GM10266 (cell line): ENCODE data around the gene PLEKHG1.

Experiments
- DNase-seq: peaks from one replicate; pipeline ENCODE4 v3.0.0; 2012; ENCODE audit errors: extremely low spot score
- CTCF ChIP-seq: IDR thresholded peaks from 2 replicates; pipeline ENCODE4 v1.5.1; 2012; ENCODE audit warnings: mild to moderate bottlenecking, low read depth; ENCODE audit not compliant: control insufficient read depth, insufficient read depth; ENCODE audit errors: missing control alignments

Gene PLEKHG1

DNA sequence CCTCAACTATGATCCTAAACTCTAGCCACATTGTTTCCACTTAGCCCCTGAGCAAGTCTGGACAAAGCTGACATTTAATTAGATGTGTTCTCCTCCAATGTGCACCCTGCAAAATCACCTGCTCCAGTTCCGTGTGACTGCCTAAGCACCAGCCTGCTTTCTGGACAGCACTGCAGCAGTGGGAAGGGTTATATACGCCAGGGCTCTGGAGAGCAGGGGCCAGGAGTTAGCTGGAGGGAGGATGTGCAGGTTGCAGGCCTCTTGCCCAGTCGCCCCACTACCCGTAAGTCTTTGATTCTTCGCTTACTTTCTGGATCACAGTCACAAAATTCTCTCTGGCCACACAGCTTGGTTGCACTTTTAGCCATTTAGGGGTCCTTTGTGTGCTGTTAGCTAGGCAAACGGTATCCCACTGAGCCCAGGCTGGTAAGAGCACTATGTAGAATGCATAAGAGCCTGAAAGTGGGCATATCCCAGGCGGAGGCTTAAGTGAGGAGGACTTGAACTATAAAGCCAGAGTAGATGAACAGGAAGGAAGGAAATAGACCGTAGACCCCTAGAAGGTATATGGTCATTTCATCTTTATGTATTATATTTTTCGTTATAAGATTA is 10.7 kb upstream of the PLEKHG1 start:
- no peak for TF ChIP-seq CTCF
- DNase-seq = no peak

GRCh38 chr6:150589852-150590251 is 9.8 kb upstream of the PLEKHG1 start:
- no peak for DNase-seq
- TF ChIP-seq CTCF = no peak

DNA sequence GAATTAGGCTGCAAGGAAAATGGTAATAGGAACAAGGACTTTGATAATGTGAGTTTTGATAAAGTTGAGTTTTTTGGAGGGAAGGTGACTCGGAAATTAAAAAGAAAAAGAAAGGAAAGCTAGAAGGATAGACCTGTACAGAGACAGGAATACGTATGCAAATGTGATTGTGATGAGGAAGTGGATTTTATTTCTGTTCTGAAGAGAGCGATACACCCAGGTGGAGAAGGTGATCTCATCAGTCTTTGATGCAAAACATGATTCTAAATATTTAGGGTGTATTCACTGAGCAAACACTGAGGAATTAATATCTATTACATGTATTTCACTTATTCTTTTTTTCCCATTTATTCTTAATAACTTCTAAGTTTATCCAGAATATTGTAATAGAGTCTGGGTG is 9.2 kb upstream of the PLEKHG1 start:
- DNase-seq = no peak
- TF ChIP-seq CTCF = no peak

GRCh38 chr6:150592377-150592995 is 7.2 kb upstream of the PLEKHG1 start:
- TF ChIP-seq CTCF = no peak
- DNase-seq = no peak

DNA sequence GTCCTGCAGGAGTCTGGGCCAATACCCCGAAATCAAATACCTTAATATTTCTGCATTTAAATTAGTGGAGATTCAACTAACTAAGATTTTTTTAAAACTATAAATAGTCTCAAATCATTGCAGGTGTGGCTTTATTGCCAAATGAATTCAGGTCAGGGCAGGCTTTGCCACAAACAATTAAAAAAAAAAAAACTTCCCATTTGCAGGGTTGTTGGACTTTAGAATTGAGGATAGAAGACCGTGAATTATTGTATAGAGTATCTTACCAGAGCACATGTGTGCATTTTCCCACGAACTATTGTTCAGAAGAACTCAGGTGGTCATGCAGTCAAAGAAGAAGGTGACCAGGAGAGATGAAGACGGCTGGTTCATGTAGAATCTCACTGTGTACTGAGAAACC is 6.6 kb upstream of the PLEKHG1 start:
- no peak for DNase-seq
- TF ChIP-seq CTCF = no peak

DNA sequence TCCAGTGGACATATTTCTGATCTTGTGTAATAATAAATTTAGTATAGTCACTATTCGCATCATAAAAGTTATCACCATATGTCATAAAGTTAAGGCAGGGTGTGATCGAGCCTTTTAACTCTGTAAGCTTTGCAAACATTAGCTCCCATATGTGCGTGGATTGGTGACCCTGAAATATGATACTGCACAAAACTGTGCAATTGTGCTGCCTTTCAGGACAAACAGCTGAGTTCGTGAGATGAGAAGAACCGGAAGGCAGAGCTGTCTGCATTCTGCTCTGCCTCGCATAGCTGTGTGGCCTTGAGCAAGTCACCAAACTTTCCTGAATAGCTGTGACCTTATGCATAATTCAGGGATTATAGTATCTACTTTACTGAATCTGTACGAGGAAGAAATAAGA is 3.2 kb upstream of the PLEKHG1 start:
- DNase-seq = no peak
- no peak for TF ChIP-seq CTCF

DNA sequence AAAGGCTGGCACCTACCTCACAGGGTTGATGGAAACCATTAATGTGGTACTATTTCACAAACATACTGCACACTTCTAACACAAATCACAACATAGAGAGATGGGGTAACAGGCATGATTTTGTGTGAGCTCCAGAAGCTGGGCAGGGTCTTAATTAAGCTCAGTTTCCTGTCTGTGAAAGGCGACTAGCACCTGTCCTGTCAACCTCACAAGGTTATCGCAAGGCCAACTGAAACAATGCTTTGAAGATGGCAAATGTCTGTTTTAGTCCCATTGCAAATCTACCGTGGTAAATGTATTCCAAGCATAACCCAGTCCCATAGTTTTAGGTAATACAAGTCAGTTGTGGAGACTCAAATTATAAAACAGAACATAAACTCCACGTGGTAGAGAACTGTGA is 1.3 kb upstream of the PLEKHG1 start:
- TF ChIP-seq CTCF = no peak
- DNase-seq = no peak
